ENCODE results near the gene SIX1. TPM values are rescaled to one million over a fixed set of nuclear protein-coding genes. Genes with fewer than 3 reads are reported as not detected.

SIX1 gene
- total RNA-seq, 1 experiment from 2014 or later, result 2.5 TPM

DNA sequence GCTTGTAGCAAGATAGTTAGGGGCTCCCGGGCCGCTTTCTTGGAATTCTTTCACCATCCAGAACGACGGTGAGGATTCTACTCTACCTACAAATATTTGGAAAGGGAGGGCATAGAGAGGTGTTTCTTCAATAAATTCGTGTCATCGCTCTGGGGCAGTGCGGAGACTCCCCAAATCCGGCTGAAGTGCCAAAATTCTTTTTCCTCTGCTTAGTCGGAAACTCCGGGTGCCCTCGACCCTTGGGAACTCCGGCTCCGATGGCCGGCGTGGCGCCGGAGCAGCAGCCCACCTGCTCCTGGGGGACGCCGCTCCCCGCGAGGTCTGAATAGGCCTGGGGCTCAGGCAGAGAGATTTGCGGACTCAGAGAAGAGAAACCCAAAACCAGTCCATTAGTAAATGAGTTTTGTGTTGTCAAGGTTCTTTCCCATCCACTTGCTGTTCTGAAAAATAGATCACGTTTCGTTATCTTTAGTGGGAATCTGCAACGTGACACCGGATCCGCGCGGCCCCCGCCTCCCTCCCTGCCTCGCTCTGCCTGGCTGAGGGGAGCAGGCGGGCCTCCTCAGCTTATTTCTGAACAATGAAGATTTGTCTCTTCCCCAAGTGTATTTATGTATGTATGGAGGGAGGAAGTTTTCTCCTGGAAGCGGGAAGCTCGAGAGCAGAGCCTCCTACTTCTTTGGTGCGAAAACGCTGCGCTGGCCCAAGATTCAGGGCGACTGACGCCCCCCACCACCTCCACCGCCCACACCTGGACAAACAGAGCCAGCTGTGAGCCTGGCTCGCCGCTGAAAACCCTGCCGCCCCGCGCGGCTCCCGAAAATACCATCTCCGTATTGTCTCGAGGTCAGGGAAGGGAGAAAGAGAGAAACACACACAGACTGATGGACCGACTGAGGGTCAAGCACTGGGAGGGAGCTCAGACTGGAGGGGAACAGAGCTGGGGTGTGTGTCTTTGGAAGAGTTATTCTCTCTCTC, 3.7 kb upstream of the SIX1 start:
- Histone ChIP-seq H3K4me3 (replicated peaks in 1 of 2; ENCODE audit: low read depth in 1 of 2, low read length in 2 of 2) (no peak overlapping the region), H3K9ac (ENCODE audit: low read length) (no peak overlapping the region), H3K4me2 (ENCODE audit: low read length) (no peak overlapping the region), H3K36me3 (ENCODE audit: control insufficient read depth in 1 of 2, insufficient read depth in 2 of 2, low read length in 2 of 2) (no peaks in the 10 kb centered on the region), H3K27me3 (ENCODE audit: insufficient read depth, low read length) (peaks cover 16% of the 10 kb centered on the region; the same call in 1 of the 2 replicates), H3K9me2 (ENCODE audit: insufficient read depth) (no peaks in the 10 kb centered on the region), H4K20me1 (ENCODE audit: insufficient read depth) (no peaks in the 10 kb centered on the region), H3K27ac (ENCODE audit: low read depth, low read length) (no peak overlapping the region), H3K79me2 (ENCODE audit: insufficient read depth, low read length) (peaks cover 6% of the 10 kb centered on the region; the same call in 1 of the 2 replicates), H3K9me3 (ENCODE audit: control insufficient read depth in 1 of 2, insufficient read depth in 1 of 2, low read depth in 1 of 2, low read length in 2 of 2) (no peaks in the 10 kb centered on the region), H2AFZ (ENCODE audit: low read depth, low read length, poor library complexity, severe bottlenecking) (no peak overlapping the region), H3K4me1 (ENCODE audit: control insufficient read depth in 1 of 2, insufficient read depth in 2 of 2, low read length in 2 of 2) (peaks cover 2 to 20% of the 10 kb centered on the region in 2 experiments; a peak in 2 of 4 replicates)
- CTCF ChIA-PET, result no interaction called here
- POLR2A ChIA-PET, result no interaction called here
- intact Hi-C loops (cut with micrococcal nuclease), result no loop called here
- BruUV-seq (replicated peaks), result no TSS peak
- no peak for TF ChIP-seq ZNF274 (IDR thresholded peaks at IDR 0.05; ENCODE audit: low read depth, low read length)
- TF ChIP-seq, protein P1, sequence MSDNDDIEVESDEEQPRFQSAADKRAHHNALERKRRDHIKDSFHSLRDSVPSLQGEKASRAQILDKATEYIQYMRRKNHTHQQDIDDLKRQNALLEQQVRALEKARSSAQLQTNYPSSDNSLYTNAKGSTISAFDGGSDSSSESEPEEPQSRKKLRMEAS (IDR thresholded peaks at IDR 0.05), result no peak
- no peak for TF ChIP-seq FOSL1 (IDR thresholded peaks at IDR 0.05; ENCODE audit: low read depth)
- TF ChIP-seq EZH2 (IDR thresholded peaks at IDR 0.05), result no peak
- no peak for TF ChIP-seq CEBPB (IDR thresholded peaks at IDR 0.05; ENCODE audit: low read depth)
- TF ChIP-seq TCF7L2 (IDR thresholded peaks at IDR 0.05; ENCODE audit: borderline replicate concordance, extremely low read depth, insufficient read depth, insufficient read length), result no peak
- TF ChIP-seq RAD21 (IDR thresholded peaks at IDR 0.05; ENCODE audit: low read depth), result no peak
- TF ChIP-seq EZH2phosphoT487 (IDR thresholded peaks at IDR 0.05; ENCODE audit: borderline replicate concordance), result no peak
- no peak for TF ChIP-seq JUND (IDR thresholded peaks at IDR 0.05)
- TF ChIP-seq, protein P2, sequence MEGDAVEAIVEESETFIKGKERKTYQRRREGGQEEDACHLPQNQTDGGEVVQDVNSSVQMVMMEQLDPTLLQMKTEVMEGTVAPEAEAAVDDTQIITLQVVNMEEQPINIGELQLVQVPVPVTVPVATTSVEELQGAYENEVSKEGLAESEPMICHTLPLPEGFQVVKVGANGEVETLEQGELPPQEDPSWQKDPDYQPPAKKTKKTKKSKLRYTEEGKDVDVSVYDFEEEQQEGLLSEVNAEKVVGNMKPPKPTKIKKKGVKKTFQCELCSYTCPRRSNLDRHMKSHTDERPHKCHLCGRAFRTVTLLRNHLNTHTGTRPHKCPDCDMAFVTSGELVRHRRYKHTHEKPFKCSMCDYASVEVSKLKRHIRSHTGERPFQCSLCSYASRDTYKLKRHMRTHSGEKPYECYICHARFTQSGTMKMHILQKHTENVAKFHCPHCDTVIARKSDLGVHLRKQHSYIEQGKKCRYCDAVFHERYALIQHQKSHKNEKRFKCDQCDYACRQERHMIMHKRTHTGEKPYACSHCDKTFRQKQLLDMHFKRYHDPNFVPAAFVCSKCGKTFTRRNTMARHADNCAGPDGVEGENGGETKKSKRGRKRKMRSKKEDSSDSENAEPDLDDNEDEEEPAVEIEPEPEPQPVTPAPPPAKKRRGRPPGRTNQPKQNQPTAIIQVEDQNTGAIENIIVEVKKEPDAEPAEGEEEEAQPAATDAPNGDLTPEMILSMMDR (IDR thresholded peaks at IDR 0.05 in 2 of 3, conservative IDR thresholded peaks at IDR 0.05 in 1 of 3; ENCODE audit: borderline replicate concordance in 1 of 3, insufficient read depth in 1 of 3, low read depth in 2 of 3, low read length in 2 of 3), result no peak
- DNase-seq (ENCODE audit: low read depth, low spot score) (no peak), ATAC-seq (no peak)
- RAD21 ChIA-PET (ENCODE audit: low non-redundant PET in 1 of 2, low total read pairs in 2 of 2, uncharacterized antibody in 2 of 2, unreplicated experiment in 2 of 2), result no interaction called here
